A549 treated with ZK216348 at 1 μM for 4 hours (cell line): Measurements from ENCODE around the gene RAVER1. TPM values are rescaled to one million over a fixed set of nuclear protein-coding genes. Genes with fewer than 3 reads are reported as not detected.

Experiments used
- total RNA-seq: library from RNA; stranded (reverse); fragments of 200-300 nt; extraction: Qiagen RNA extraction; gene quantifications from 5 replicates; pipeline ENCODE4 v1.2.3, GENCODE V29; 2022; ENCODE audit warnings: low read depth

RAVER1 gene, protein sequence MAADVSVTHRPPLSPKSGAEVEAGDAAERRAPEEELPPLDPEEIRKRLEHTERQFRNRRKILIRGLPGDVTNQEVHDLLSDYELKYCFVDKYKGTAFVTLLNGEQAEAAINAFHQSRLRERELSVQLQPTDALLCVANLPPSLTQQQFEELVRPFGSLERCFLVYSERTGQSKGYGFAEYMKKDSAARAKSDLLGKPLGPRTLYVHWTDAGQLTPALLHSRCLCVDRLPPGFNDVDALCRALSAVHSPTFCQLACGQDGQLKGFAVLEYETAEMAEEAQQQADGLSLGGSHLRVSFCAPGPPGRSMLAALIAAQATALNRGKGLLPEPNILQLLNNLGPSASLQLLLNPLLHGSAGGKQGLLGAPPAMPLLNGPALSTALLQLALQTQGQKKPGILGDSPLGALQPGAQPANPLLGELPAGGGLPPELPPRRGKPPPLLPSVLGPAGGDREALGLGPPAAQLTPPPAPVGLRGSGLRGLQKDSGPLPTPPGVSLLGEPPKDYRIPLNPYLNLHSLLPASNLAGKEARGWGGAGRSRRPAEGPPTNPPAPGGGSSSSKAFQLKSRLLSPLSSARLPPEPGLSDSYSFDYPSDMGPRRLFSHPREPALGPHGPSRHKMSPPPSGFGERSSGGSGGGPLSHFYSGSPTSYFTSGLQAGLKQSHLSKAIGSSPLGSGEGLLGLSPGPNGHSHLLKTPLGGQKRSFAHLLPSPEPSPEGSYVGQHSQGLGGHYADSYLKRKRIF
- 15.4 to 30.9 TPM (median 29.1 TPM) in 5 replicates for total RNA-seq

DNA sequence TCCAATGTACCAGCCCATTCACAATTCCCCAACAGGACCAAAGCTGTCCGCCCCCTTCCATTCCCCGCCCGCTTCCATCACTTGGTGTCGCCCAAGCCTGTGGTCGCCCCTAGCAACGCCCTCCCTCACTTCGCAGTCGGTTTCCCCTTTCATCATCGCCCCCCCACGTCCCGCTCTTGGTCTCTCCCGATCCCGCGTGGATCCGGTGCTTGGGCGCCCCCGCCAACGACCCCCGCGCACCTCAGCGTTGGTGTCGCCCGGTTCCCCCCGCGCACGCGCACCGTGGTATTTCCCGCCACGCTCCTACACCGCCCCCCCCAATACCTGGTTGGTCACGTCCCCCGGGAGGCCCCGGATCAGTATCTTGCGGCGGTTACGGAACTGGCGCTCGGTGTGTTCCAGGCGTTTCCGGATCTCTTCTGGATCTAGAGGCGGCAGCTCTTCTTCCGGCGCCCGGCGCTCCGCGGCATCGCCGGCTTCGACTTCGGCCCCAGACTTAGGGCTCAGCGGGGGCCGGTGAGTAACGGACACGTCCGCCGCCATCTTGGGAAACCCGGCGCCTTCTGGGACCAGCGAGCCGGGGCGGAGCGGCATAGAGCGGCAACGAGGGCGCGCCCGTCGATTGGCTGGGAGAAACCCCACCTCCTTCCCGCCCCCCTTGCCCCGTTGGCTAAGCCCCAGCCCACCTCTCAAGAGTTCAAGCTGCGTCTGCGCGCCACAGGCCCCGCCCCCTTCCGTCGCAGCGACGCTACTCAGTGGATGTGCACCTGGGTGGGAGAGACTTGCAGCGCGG lies at the start of gene RAVER1:
RAVER1 (minus strand) TSS at position 565 of the 793 bp plus-strand sequence; CDS start at position 543, 22 bp downstream.

DNA sequence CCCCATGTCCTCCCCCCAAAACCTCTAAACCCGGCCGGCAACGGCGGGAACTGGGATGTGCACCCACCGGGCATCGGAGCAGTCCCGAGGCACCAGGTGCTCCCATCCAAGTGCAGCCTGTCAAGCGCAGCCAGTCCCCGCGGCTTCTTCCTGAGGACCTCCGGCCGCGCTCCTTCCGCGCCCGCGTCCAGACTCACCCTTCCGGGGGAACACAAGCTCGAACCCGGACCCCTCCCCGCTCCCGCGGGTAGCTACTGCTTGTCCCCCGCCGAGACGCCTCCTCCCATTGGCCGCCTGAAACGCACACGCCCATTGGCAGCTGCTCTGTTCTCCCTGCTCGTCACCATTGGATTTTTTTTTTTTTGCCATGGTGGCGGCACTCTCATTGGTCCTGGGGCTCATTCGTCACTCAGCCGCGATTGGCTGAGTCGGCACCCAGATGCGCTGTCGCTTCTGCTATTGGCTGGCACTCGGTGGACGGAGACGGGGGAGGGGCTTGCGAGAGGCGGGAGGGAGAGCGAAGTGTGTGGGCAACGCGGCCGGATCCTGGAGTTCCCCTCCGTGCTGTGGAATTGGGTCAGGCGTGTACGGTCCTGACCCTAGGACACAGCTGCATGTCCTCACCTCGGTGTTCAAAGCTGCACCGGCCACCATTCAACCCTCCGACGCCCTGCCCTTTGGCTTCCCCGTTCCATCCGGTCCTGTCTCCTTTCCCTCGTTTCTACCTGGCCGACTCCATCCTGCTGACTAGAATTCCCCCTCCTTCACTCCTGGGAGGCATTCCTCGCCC lies 47.2 kb upstream of the RAVER1 start, which contains the start of gene TYK2:
TYK2 (minus strand) TSS at position 260 of the 790 bp plus-strand sequence. CDS start 2,166 bp downstream, outside the sequence.

DNA sequence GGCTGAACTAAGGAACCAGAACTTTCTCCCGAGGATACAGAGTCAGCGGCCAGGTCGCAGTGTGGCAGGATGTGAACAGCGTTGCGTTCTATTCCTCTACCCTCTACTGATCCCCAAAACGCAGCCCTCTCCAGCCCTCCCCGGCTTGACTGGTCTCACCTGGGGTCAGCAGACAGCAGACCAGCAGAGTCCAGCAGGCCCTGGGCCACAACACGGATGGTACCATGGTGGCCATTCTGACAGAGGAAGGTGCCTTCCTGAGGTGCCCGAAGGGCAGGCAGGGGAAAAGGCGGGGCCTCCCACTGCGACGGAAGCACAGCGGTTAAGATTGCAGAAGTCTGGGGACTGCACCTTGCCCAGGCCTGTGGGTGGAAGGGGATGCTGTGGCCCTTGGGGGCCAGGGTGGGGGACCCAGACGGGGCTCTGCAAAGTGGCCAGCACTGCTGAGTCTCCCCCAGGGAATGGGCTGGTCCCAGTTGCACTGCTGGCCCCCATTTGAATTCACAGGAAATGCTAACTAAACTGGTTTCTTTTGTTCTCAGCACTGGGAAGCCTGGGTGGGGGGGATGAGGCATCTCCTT lies 6.1 kb upstream of the RAVER1 start, which contains the start of gene ICAM3:
ICAM3 (minus strand) TSS at position 245 of the 581 bp plus-strand sequence; CDS start at position 235, 10 bp downstream.

DNA sequence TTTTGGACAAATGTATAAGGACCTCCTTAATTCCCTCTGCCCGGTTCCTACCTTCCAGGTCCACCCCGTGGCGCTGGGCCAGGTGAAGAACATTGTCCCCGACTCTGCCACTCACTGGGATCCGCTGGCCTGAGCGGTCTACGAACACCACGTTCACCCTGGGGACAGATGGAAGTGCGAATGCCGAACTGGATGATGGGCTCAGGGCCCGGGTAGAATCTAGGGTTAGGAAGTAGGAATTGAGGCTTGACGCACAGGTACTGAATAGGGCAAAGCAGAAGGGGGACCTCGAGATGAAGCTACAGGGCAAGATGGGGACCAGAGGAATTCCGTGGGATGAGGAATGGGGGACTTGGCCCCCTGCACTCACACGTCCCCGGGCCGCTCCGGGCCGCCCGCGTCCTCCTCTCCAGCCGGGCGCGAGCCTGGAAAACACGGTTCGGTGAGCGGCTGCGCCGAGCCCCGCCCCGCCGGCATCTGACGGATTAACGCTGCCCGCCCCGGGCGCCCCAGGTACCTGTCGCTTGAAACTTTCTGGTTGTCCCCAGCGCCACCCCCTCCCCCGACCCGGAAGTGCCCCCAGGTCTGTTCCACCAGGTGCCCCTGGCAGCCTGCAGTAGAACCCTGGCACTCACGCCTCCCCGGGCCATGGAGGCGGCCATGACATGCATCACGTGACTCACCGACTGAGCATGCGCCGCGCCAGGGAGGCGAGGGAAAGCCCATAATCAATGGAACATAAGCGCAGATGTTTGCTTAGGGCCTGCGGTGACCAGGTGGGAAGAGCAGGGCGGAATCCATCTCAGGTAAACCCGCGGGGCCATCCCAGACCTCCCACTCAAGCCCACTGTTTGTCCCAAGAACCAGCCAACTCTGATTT lies 17.8 kb downstream of the RAVER1 start, which contains the start of gene FDX2:
FDX2 (minus strand) TSS at position 681 of the 880 bp plus-strand sequence; CDS start at position 662, 19 bp downstream.

DNA sequence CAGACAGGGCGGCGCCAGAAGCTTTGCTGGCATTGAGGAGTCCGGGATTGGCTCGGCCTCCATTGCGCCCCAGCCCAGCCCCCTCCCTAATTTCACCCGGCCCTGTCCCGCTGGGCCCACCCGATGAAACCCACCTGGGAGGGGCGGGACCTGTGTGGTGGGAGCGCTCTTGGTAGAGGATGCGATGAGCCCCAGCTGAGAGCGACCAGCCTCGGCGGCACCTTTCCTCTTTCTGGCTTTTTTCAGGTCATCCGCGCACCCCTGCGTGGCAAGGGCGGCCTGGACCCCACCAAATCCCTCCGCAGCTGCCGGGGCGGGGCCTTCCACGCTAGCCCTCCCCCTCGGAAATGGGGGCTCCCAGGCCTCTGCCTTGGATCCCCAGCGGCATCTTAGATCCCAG lies 23.9 kb downstream of the RAVER1 start, which contains the start of gene ZGLP1:
ZGLP1 (minus strand) TSS at position 393 of the 400 bp plus-strand sequence.

DNA sequence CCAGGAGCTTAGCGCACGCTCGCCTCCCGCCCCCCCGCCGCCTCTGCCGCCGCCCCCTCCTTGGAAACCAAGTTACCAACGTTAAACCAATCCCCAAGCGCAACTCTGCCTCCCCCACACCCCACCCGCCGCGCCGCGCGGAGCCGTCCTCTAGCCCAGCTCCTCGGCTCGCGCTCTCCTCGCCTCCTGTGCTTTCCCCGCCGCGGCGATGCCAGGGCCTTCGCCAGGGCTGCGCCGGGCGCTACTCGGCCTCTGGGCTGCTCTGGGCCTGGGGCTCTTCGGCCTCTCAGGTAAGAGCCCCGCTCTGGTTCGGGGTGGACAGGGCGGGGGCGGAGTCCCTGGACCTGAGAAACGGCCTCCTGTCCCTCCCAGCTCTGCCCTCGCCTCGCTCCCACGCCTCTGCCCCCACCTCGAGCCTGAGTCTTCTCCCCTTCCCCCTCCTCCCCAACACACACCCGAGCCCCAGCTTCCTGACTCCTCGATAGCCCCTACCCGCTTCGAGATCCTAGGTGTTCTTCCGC lies 43.4 kb downstream of the RAVER1 start, which contains the start of gene ICAM5:
ICAM5 (plus strand) TSS at position 117 of the 521 bp plus-strand sequence; CDS start at position 209, 92 bp downstream.

DNA sequence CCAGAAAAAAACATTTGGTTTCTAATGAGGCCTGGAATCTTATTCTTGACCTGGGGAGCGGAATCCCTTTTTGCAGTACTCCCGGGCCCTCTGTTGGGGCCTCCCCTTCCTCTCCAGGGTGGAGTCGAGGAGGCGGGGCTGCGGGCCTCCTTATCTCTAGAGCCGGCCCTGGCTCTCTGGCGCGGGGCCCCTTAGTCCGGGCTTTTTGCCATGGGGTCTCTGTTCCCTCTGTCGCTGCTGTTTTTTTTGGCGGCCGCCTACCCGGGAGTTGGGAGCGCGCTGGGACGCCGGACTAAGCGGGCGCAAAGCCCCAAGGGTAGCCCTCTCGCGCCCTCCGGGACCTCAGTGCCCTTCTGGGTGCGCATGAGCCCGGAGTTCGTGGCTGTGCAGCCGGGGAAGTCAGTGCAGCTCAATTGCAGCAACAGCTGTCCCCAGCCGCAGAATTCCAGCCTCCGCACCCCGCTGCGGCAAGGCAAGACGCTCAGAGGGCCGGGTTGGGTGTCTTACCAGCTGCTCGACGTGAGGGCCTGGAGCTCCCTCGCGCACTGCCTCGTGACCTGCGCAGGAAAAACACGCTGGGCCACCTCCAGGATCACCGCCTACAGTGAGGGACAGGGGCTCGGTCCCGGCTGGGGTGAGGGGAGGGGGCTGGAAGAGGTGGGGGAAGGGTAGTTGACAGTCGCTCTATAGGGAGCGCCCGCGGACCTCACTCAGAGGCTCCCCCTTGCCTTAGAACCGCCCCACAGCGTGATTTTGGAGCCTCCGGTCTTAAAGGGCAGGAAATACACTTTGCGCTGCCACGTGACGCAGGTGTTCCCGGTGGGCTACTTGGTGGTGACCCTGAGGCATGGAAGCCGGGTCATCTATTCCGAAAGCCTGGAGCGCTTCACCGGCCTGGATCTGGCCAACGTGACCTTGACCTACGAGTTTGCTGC lies 46.3 kb downstream of the RAVER1 start, which contains the start of gene ICAM4:
ICAM4 (plus strand) TSS at position 153 of the 935 bp plus-strand sequence; CDS start at position 211, 58 bp downstream.

DNA sequence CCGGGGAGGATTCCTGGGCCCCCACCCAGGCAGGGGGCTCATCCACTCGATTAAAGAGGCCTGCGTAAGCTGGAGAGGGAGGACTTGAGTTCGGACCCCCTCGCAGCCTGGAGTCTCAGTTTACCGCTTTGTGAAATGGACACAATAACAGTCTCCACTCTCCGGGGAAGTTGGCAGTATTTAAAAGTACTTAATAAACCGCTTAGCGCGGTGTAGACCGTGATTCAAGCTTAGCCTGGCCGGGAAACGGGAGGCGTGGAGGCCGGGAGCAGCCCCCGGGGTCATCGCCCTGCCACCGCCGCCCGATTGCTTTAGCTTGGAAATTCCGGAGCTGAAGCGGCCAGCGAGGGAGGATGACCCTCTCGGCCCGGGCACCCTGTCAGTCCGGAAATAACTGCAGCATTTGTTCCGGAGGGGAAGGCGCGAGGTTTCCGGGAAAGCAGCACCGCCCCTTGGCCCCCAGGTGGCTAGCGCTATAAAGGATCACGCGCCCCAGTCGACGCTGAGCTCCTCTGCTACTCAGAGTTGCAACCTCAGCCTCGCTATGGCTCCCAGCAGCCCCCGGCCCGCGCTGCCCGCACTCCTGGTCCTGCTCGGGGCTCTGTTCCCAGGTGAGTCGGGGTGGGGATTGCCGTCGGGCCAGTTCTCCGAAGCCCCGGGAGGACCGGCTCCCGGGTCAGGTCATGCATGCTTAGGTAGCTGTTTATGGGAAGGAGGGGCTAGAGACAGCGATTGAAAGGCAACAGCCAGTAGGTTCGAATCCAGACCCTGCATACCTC lies 62.5 kb downstream of the RAVER1 start, which contains the start of gene ICAM1:
ICAM1 (plus strand) TSS at position 505 of the 779 bp plus-strand sequence; CDS start at position 545, 40 bp downstream.

Other genes with a start within 250 kb of the RAVER1 start
- 5.4 to 11.1 TPM (median 7.4 TPM) in 5 replicates for gene SHFL, start 247.2 kb downstream of the RAVER1 start, total RNA-seq
- 0.14 TPM in 1 of 5 replicates, not detected in the others for gene ANGPTL6, start 230.9 kb downstream of the RAVER1 start, total RNA-seq
- gene PPAN, start 227.2 kb downstream of the RAVER1 start, total RNA-seq, result 37.1 to 62.5 TPM (median 51.9 TPM) in 5 replicates
- gene P2RY11, start 221.8 kb downstream of the RAVER1 start, total RNA-seq, result 3.1 to 12.6 TPM (median 7.5 TPM) in 5 replicates
- 137 to 194 TPM (median 166 TPM) in 5 replicates for gene EIF3G, start 213.6 kb downstream of the RAVER1 start, total RNA-seq
- gene DNMT1, start 138.6 kb downstream of the RAVER1 start, total RNA-seq, result 54.4 to 64.6 TPM (median 63.6 TPM) in 5 replicates
- 0.65 to 1.2 TPM (median 0.86 TPM) in 5 replicates for gene S1PR2, start 102.2 kb downstream of the RAVER1 start, total RNA-seq
- 45.8 to 76.2 TPM (median 71.8 TPM) in 5 replicates for gene MRPL4, start 81.3 kb downstream of the RAVER1 start, total RNA-seq
- gene ICAM1, start 62.4 kb downstream of the RAVER1 start, total RNA-seq, result 2.9 to 4.9 TPM (median 4.2 TPM) in 5 replicates
- gene ICAM4, start 46.6 kb downstream of the RAVER1 start, total RNA-seq, result 0.36 TPM in 1 of 5 replicates, not detected in the others
- gene ICAM5, start 43.6 kb downstream of the RAVER1 start, total RNA-seq, result 0.46 to 1.8 TPM (median 0.72 TPM) in 5 replicates
- gene ZGLP1, start 23.7 kb downstream of the RAVER1 start, total RNA-seq, result 1.1 to 2.5 TPM (median 2.3 TPM) in 5 replicates
- gene FDX2, start 17.5 kb downstream of the RAVER1 start, total RNA-seq, result 13.9 to 37.4 TPM (median 32.8 TPM) in 5 replicates
- gene ICAM3, start 6.1 kb upstream of the RAVER1 start, total RNA-seq, result 6.3 to 9.9 TPM (median 8.0 TPM) in 5 replicates
- 25.9 to 50.4 TPM (median 45.7 TPM) in 5 replicates for gene TYK2, start 47.0 kb upstream of the RAVER1 start, total RNA-seq
- 152 to 223 TPM (median 191 TPM) in 5 replicates for gene CDC37, start 70.0 kb upstream of the RAVER1 start, total RNA-seq
- gene PDE4A, start 87.0 kb upstream of the RAVER1 start, total RNA-seq, result 2.9 to 5.3 TPM (median 4.7 TPM) in 5 replicates
- 46.2 to 74.0 TPM (median 59.3 TPM) in 5 replicates for gene KEAP1, start 169.8 kb upstream of the RAVER1 start, total RNA-seq
- gene S1PR5, start 183.9 kb upstream of the RAVER1 start, total RNA-seq, result 1.3 to 2.7 TPM (median 2.2 TPM) in 5 replicates
- gene ATG4D, start 210.4 kb upstream of the RAVER1 start, total RNA-seq, result 13.6 to 24.2 TPM (median 20.8 TPM) in 5 replicates
- 15.8 to 20.5 TPM (median 18.0 TPM) in 5 replicates for gene KRI1, start 232.5 kb upstream of the RAVER1 start, total RNA-seq
- 3.9 to 8.0 TPM (median 5.8 TPM) in 5 replicates for gene CDKN2D, start 235.4 kb upstream of the RAVER1 start, total RNA-seq